HT1080 (cell line): ENCODE measurements around the gene ZBTB33. TPM values are rescaled to one million over a fixed set of nuclear protein-coding genes. Genes with fewer than 3 reads are reported as not detected.

Experiments
- DNase-seq: peaks from one replicate; pipeline ENCODE4 v3.0.0-alpha.2; 2015; ENCODE audit warnings: low read depth
- total RNA-seq: library from RNA; depleted of rRNA; stranded (reverse); fragments of >200 nt; shearing (Covaris generic); gene quantifications from 2 replicates; pipeline ENCODE4 v1.2.3, GENCODE V29; 2014; rRNA removed

Gene ZBTB33
- total RNA-seq, 1 experiment from 2014 or later: 12.3 TPM

DNA sequence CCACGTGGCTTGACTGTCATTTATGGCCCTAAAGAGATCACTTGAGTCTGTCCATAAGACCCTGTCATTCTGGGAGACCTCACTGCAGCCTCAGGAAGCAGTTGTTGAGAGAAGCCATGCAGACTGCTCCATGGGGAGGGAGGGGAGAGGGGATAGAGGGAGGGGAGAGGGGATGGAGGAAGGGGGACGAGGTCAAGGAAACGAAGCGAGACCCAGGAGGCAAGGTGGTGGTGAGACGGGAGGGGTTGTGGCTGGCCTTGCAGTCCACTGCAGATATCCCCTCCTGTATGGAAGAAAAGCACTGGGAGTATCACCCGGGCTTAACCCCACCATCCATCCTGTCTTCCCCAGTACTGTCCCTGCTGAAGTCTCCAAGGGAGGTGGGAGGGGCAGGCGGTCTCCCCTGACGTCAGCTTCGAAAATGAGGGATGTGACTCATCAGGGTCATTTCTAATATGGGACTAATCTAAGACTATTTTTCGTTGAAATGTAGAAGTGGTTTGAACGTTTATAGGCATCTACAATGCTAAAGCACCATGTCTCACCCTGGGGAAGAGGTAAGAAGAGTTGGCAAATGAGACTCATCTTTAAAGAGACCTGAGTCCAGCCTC, 55.0 kb downstream of the ZBTB33 start:
- peak; percentile 46 for DNase-seq

GRCh38 chrX:120306630-120307029, 56.0 kb downstream of the ZBTB33 start:
- peak; percentile 60 for DNase-seq

Other genes with a start within 250 kb of the ZBTB33 start
- not detected in 2 replicates for gene RHOXF2B, start 173.1 kb upstream of the ZBTB33 start, total RNA-seq
- gene RHOXF1, start 134.9 kb upstream of the ZBTB33 start, total RNA-seq: not detected in 2 replicates
- not detected in 2 replicates for gene RHOXF2, start 92.2 kb upstream of the ZBTB33 start, total RNA-seq
- 0.03 TPM in 1 of 2 replicates, not detected in the other for gene TMEM255A, start 60.6 kb downstream of the ZBTB33 start, total RNA-seq
- not detected in 2 replicates for gene ATP1B4, start 111.3 kb downstream of the ZBTB33 start, total RNA-seq
- 33.2 and 50.2 TPM in 2 replicates for gene LAMP2, start 218.5 kb downstream of the ZBTB33 start, total RNA-seq